ENCODE results near the gene GABRB3. TPM values are rescaled to one million over a fixed set of nuclear protein-coding genes. Genes with fewer than 3 reads are reported as not detected.

GABRB3 gene
- total and polyA plus RNA-seq, 2 of the 8 experiments (the other 6 are each of a cell fraction or from before 2014, with no cell fraction given) = 98.8 to 163 TPM

- H3K27me3 ChIP-seq (replicated peaks in 1 of 4; ENCODE audit: control insufficient read depth in 3 of 4, extremely low read depth in 1 of 4, insufficient read depth in 3 of 4, low read length in 3 of 4) = no peaks in the 10 kb centered on the region
- no peak overlapping the region for H3K14ac ChIP-seq (ENCODE audit: insufficient read length)
- peaks cover 5% of the 10 kb centered on the region; the same call in 1 of the 2 replicates for H3K79me1 ChIP-seq (ENCODE audit: low read depth, low read length)
- FAIRE-seq = no peak
- H3K9me3 ChIP-seq (ENCODE audit: insufficient read depth in 2 of 2, low read depth in 1 of 2, low read length in 1 of 2) = no peaks in the 10 kb centered on the region
- no peak overlapping the region for H2BK15ac ChIP-seq (ENCODE audit: low read length)
- H3K18ac ChIP-seq (ENCODE audit: extremely low read depth, low read length) = no peak overlapping the region
- H2BK5ac ChIP-seq (ENCODE audit: low read depth, low read length) = no peak overlapping the region
- H2BK20ac ChIP-seq (ENCODE audit: low read length) = no peak overlapping the region
- H3K36me3 ChIP-seq (ENCODE audit: control insufficient read depth in 2 of 4, insufficient read depth in 4 of 4, low read length in 3 of 4) = no peaks in the 10 kb centered on the region; a peak in 1 of 8 replicates
- H3K23me2 ChIP-seq (ENCODE audit: low read depth, low read length) = no peaks in the 10 kb centered on the region
- no peak overlapping the region for H4K8ac ChIP-seq (ENCODE audit: extremely low read depth, insufficient read depth, low read length)
- no peak overlapping the region for H3K9ac ChIP-seq (replicated peaks in 1 of 4; ENCODE audit: extremely low read depth in 1 of 4, low read depth in 3 of 4, low read length in 3 of 4)
- no peak for DNase-seq (ENCODE audit: low read depth in 1 of 2, low spot score in 2 of 2)
- no peak overlapping the region for H2AK5ac ChIP-seq (ENCODE audit: low read depth, low read length)
- no peak overlapping the region for H4K5ac ChIP-seq (ENCODE audit: insufficient read length, low read depth, low read length)
- no peak overlapping the region for H4K91ac ChIP-seq (replicated peaks; ENCODE audit: insufficient read length, low read length)
- no peak overlapping the region for H2AFZ ChIP-seq (ENCODE audit: low read length)
- peaks cover 0 to 23% (median 13%) of the 10 kb centered on the region in 4 experiments; a peak in 5 of 7 replicates for H3K4me1 ChIP-seq (replicated peaks in 1 of 4; ENCODE audit: control insufficient read depth in 3 of 4, insufficient read depth in 4 of 4, low read length in 3 of 4)
- ChIA-PET CTCF (ENCODE audit: partially characterized antibody) (interaction anchor here (1.0 to 1.6 kb wide), 4 partner anchors 12 to 232 kb away, joined by 3 to 5 read pairs (median 4); no protein-coding TSS in a partner anchor), POLR2A (ENCODE audit: partially characterized antibody) (interaction anchor here (1.7 kb wide), 1 partner anchor 96 kb away, joined by 3 read pairs; no protein-coding TSS in a partner anchor)
- no peak overlapping the region for H3K56ac ChIP-seq (replicated peaks; ENCODE audit: insufficient read length, low read depth, low read length)
- TF ChIP-seq JUND (IDR thresholded peaks at IDR 0.05; ENCODE audit: low read length) = no peak
- no peak for TF ChIP-seq ATF3 (IDR thresholded peaks at IDR 0.05; ENCODE audit: insufficient read depth, low read depth, low read length)
- TF ChIP-seq CBX5 (IDR thresholded peaks at IDR 0.05; ENCODE audit: low read depth, low read length) = no peak
- no peak for TF ChIP-seq KDM4A (IDR thresholded peaks at IDR 0.05; ENCODE audit: low read depth, low read length, severe bottlenecking)
- no peak for TF ChIP-seq GTF2F1 (IDR thresholded peaks at IDR 0.05; ENCODE audit: borderline replicate concordance, low read depth, low read length)
- TF ChIP-seq POLR2A (IDR thresholded peaks at IDR 0.05; ENCODE audit: control extremely low read depth in 1 of 2, low read depth in 2 of 2, low read length in 2 of 2) = no peak
- TF ChIP-seq CBX8 (IDR thresholded peaks at IDR 0.05; ENCODE audit: borderline replicate concordance, low read depth, low read length) = no peak
- H2BK12ac ChIP-seq (ENCODE audit: low read depth, low read length) = no peak overlapping the region
- whole genome bisulfite sequencing, 2 experiments (ENCODE audit: extremely low coverage in 1 of 2, insufficient coverage in 1 of 2, insufficient read length in 1 of 2, insufficient replicate concordance in 2 of 2, low coverage in 1 of 2, low lambda C conversion rate in 2 of 2, missing lambda C conversion rate in 1 of 2) = 97% methylated on average over 13 of the region's 32 CpGs; no CpG with 5 or more reads in 1 of the 2 experiments
- H3K4ac ChIP-seq (replicated peaks; ENCODE audit: insufficient read length, low read depth, low read length) = no peak overlapping the region
- no peak overlapping the region for H3K27ac ChIP-seq (ENCODE audit: low read depth, low read length)
- H3K4me2 ChIP-seq (ENCODE audit: insufficient read depth in 1 of 2, low read depth in 2 of 2, low read length in 2 of 2) = no peak overlapping the region
- H2BK120ac ChIP-seq (replicated peaks; ENCODE audit: low read depth, low read length) = no peak overlapping the region
- no peak overlapping the region for H3K23ac ChIP-seq (ENCODE audit: insufficient read length)
- H4K20me1 ChIP-seq (replicated peaks in 1 of 2; ENCODE audit: control insufficient read depth in 1 of 2, insufficient read depth in 2 of 2, low read length in 2 of 2) = peaks cover 0 to 3% of the 10 kb centered on the region in 2 experiments
- peaks cover 3 to 80% of the 10 kb centered on the region in 2 experiments for H3K79me2 ChIP-seq (ENCODE audit: control insufficient read depth in 1 of 2, insufficient read depth in 2 of 2, low read length in 2 of 2)
- no peak overlapping the region for H3K4me3 ChIP-seq (ENCODE audit: extremely low read depth in 1 of 4, insufficient read depth in 2 of 4, low read depth in 3 of 4, low read length in 4 of 4)
Measured at GRCh38 chr15:26670116-26670515, 102.8 kb downstream of the GABRB3 start.

All from H1 (cell line).